GM19240 (cell line): ENCODE measurements around the gene MTG2.

Source experiments
- DNase-seq: peaks from one replicate; pipeline ENCODE4 v3.0.0; 2011; ENCODE audit warnings: low spot score; ENCODE audit not compliant: insufficient read length

MTG2 gene

DNA sequence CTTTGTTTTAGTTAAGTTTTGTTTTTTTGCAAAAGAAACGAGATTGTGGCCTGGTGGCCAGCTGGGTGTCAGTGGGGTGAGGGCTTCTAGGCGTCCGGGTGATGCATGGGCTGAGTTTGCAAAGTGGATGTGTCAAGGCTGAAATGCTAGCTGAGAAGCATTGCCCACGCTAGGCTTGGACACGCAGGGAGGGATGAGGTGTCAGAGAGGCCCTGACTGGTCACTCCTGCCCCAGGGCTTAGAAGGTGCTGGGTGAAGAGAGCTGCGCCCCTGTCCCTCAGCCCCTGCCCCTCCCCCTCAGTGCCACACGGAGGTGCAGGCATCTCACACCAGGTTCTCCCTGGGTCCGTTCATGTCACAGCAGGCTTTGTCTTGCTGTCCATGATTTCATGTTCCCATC, 63.6 kb downstream of the MTG2 start:
- DNase-seq, result no peak

- no peak for DNase-seq
Observed at GRCh38 chr20:62246872-62247652, 64.2 kb downstream of the MTG2 start.

DNA sequence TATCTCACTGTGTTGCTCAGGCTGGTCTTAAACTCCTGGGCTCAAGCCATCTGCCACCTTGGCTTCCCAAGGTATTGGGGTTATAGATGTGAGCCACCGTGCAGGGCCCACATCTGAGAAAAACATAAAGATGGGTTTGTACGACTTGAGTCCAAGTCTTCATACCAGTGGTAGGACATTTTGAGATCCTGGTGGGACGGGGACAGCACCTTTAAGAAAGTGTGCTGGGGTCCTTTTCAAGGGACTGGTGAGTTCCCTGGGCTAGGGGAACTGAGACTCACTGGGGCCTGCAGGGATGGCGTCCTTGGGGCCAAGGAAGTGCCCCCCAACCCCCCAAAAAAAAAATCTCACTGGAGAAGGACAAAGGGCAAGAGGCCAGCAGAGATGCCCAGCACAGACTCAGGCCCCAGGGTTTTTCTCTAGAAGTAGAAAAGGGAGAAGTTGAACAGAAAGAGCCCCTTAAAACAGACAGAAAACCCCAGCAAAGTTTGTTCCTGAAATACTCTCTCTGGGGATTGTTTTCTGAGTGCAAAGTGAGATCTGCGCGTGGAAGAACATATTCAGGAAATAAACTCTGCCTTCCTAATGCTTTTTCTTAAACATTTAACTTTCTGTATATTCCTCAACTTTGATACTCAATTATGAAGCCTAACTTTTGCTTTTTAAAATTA, 66.2 kb downstream of the MTG2 start:
- no peak for DNase-seq

- DNase-seq, result no peak
Observed at GRCh38 chr20:62252342-62252966, 69.6 kb downstream of the MTG2 start.
